ENCODE measurements around the gene FBXO47.
"Not testable (repeated sequence)": the region's sequence is repeated elsewhere in the genome, so short reads cannot be mapped to it uniquely, and the experiment has no call there.

FBXO47 gene

DNA sequence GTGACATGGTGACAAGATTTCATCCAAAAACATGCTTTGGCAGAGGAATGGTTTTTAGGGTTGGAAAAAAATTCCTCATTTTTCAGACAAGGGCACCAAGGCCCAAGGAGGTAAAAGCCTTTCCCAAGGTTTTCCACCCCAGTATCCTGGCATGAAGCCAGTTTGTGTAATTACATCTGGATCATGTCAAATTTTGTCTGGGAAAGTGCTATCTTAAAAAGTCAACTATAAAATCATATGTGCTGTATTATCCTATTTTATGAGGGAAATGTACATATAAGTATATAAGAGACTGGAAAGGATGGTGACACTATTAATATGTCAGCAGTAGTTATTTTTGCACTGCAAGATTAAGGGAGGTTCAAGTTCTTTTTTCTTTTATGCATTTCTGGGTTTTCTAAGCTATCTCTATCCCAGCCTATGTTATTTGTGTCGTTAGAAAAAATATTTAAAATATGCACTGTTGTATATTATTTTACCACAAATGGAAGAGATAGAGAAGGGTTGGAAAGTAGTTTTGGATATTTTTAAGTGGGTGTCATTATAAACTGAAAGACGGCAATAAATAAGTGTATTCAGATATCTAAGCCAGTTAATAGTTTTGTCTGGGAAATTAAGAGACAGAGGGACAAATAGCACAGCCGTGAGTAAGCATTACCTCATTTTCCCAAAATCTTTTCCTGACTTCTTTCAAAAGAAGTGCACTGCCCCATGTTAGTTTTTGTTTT, 13.5 kb upstream of the FBXO47 start:
- no peak for DNase-seq

GRCh38 chr17:38978180-38978579, 11.0 kb upstream of the FBXO47 start:
- no peak for DNase-seq

DNA sequence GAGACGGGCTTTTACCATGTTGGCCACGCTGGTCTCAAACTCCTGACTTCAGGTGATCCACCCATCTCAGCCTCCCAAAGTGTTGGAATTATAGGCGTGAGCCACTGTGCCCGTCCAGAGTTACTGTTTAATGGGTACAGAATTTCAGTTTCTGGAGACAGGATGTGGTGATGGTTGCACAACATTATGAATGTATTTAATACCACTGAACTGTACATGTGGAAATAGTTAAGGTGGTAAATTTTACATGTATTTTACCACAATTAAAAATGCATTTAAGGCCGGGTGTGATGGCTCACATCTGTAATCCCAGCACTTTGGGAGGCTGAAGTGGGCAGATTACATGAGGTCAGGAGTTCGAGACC, 9.0 kb upstream of the FBXO47 start:
- not testable (repeated sequence) for DNase-seq

GRCh38 chr17:38970804-38971203, 3.6 kb upstream of the FBXO47 start:
- no peak for DNase-seq

DNA sequence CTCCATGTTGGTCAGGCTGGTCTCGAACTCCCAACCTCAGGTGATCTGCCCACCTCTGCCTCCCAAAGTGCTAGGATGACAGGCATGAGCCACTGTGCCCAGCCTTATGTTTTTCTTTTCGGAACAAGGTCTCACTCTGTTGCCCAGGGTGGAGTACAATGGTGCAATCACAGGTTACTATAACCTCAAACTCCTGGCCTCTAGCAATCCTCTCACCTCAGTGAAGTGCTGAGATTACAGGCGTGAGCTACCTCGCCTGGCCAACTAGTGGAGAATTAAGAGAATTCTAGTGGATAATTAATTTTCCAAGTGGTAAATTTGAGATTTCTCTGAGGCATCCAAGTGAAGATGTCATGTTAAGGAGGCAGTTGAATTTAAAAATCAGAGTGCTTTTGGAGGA, 2.9 kb upstream of the FBXO47 start:
- no peak for DNase-seq

DNA sequence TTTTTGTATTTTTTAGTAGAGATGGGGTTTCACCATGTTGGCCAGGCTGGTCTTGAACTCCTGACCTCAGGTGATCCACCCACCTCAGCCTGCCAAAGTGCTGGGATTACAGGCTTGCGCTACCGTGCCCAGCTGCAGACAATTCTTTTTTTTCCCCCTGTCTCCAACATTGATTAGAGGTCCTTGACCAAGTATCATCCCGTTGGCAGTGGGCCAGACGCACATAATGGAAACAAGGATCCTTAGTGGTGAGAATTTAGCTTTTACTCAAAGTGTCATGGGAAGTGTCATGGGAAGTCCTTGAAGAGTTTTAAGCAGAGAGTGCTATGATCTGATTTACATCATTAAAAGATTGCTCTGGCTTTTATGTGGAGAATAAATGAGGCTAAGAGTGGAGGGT, 2.1 kb upstream of the FBXO47 start:
- DNase-seq: no peak

- DNase-seq: no peak
Observed at GRCh38 chr17:38961413-38961812, 5.8 kb downstream of the FBXO47 start.

DNA sequence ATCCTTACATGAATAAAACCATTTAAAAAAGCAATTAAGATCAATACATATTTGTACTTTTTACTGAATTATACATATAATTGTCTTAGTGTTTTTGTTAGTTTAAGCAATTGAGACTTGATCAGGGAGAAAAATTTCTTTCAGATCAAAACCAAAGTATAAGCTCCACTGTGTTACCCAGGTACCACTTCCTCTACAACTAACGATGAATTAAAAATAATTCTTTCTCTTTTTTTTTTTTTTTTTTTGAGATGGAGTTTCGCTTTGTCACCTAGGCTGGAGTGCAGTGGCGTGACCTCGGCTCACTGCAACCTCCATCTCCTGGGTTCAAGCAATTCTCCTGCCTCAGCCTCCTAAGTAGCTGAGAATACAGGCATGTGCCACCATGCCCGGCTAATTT, 6.8 kb downstream of the FBXO47 start:
- no peak for DNase-seq

DNA sequence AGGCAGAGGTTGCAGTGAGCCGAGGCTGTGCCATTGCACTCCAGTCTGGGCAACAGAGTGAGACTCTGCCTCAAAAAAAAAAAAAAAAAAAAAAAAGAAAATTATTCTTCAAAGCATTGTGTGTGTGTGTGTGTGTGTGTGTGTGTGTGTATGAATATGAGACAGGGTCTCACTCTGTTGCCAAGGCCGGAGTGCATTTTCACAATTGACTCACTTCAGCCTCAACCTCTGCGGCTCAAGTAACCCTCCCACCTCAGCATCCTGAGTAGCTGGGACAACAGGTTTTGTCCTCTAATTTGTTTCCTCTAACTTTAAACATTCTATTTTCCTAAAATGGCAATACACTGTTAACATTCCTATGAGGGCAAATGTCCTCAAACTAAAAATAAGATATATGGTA, 7.7 kb downstream of the FBXO47 start:
- DNase-seq: no peak

DNA sequence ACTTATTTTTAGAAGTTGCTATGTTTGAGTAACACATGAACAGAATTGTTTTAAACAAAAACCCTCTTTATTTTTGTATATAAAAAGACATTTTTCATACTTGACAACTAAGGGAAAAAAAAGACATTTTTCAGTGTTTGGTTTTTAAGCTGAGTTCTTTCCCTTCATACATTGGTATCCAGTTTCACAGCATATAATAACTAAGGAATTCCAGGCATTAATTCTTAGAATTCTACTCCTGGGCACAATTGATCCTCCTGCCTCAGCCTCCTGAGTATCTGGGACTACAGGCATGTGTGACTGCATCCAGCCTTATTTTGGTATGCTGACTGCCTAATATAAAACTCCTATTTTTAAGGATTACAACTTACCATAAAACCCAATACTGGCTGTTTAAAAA, 8.4 kb downstream of the FBXO47 start:
- DNase-seq: no peak

DNA sequence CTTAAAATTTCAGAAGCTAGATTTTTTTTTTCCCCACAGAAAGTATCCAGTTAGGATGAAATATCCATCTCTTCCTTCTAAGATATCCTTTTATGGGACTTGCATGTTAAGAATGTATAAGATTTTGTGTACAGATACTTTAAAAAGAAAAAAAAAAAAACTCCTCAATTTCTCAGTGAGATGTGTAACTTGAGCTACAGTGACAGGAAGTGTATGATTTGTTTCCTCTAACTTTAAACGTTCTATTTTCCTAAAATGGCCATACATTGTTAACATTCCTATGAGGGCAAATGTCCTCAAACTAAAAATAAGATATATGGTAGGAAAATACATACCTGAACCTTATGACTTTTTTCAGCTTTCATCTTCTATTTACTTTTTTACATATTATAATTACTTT, 8.9 kb downstream of the FBXO47 start:
- no peak for DNase-seq

- DNase-seq: not testable (repeated sequence)
Observed at GRCh38 chr17:38953800-38954199, 13.4 kb downstream of the FBXO47 start.

DNA sequence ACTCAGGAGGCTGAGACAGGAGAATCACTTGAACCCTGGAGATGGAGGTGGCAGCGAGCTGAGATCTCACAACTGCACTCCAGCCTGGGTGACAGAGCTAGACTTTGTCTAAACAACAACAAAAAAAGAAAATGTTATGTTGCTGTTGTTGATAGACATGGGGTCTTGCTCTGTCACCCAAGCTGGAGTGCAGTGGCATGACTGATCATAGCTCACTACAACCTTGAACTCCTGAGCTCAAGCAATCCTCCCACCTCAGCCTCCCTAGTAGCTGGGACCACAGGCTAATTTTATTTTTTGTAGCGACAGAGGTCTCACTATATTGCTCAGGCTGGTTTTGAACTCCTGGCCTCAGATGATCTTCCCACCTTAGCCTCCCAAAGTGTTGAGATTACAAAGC, 20.0 kb downstream of the FBXO47 start:
- DNase-seq: no peak

- no peak for DNase-seq
Observed at GRCh38 chr17:38943607-38944006, 23.6 kb downstream of the FBXO47 start.

DNA sequence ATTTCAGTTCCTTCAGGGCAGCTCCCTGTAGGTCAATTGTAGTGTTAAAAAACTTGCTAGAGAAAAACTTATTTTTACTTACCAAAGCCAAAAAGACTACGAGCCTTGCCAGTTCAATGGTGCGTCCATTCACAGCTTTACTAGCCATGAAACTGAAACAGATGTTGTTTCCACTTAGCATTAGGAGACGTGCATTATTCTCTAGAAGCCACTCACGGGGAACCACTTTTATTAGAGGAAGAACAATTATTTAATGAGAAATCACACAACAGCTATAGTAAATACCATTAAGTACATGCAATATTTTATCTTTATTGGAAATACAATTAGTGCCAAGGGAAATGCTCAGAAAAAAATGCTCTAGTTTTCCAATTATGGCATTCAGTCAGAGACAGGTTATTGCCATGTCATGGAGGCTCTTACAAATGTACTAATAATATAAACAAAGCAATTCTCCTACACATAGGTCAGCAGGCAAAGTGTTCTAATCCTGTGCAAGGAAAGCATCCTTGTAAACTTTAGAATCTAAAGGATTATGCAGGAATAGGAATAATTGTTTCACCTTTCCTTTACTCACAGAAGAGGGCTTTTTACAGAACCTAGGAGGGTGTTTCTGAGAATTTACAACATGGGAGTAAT, 24.4 kb downstream of the FBXO47 start:
- DNase-seq: peak; percentile 89

DNA sequence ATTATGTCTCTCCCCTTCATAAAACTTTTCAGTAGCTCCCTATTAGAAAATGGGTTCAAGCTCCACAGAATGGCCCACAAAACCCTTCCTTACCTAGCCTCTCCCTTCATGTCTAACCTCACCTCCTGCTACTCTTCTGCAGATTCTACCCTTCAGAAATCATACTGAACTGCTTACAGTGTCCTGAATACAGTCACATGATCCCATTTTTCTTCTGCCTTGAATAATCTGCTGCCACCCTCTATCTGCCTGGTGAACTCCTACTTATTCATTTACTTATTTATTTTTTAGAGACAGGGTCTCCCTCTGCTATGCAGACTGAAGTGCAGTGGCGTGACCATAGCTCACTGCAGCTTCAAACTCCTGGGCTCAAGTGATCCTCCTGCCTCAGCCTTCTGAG, 26.8 kb downstream of the FBXO47 start:
- no peak for DNase-seq

DNA sequence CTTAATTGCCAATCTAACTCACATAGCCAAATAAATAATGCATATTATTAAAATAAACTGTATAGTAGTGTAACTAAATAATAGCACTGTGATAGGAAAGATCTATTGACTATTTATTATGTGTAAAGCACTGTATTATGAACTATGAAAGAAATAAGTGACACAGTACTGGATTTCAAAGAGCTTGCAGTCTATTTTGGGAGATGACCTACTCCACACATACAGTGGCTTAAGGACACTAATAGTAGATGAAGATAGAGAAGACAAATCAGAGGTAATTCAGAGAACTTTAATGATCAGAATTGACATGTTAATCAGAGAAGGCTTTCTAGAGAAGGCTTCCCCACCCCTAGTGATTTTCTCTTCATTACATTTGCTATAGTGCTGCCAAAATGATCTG, 27.2 kb downstream of the FBXO47 start:
- no peak for DNase-seq

DNA sequence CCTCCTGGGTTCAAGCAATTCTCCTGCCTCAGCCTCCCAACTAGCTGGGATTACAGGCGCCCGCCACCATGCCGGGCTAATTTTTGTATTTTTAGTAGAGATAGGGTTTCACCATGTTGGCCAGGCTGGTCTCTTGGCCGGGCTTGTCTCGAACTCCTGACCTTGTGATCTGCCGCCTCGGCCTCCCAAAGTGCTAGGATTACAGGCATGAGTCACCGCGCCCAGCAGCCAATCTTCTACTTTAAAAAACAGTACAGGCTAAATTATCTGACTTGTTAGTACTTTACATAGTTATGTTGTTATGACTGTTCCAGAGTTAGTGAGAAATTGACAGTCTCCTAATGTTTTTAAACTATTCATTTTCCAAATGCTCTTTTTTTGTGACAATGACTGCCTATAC, 33.2 kb downstream of the FBXO47 start:
- not testable (repeated sequence) for DNase-seq

DNA sequence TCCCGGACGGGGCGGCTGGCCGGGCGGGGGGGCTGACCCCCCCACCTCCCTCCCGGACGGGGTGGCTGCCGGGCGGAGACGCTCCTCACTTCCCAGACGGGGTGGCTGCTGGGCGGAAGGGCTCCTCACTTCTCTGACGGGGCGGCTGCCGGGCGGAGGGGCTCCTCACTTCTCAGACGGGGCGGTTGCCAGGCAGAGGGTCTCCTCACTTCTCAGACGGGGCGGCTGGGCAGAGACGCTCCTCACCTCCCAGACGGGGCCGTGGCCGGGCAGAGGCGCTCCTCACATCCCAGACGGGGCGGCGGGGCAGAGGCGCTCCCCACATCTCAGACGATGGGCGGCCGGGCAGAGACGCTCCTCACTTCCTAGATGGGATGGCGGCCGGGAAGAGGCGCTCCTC, 36.4 kb downstream of the FBXO47 start:
- not testable (repeated sequence) for DNase-seq

- DNase-seq: no peak
Observed at GRCh38 chr17:38926293-38927070, 40.7 kb downstream of the FBXO47 start.

DNA sequence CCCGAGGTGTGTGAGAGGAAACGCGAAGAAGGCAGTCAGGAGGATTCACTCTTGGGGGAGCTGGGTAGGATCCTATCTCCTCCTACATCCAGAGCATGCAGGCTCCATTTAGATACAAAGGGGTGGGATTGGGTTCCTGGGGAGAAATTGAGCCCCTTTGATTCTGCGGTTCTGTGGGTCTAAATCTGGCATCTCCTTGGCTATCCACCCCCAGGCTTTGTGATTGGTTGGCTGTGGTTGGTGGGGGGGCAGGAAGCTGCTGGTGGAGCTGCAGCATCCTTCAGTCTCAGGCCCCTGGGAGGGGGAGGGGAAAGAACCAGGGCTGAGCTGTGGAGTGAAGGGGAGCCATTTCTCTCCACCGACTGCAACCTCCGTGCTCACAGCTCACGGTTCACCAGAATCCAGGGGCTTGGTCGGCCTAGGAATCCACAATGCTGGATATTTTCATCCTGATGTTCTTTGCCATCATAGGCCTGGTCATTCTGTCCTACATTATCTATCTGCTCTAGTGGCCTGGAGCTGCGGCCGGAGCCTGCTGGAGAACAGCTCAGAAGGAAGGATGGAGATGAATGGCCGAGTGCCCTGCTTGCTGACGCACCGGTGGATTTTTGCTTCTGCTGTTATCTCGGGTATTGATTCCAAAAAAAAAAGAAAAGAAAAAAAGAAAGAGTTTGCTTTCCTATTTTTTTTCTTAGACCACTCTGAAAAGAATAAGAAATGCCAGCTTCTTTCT, 41.8 kb downstream of the FBXO47 start, which contains the start of gene LASP1NB:
TSS of gene LASP1NB (plus strand) at position 352 of the 733 bp plus-strand sequence.
- DNase-seq: no peak

DNA sequence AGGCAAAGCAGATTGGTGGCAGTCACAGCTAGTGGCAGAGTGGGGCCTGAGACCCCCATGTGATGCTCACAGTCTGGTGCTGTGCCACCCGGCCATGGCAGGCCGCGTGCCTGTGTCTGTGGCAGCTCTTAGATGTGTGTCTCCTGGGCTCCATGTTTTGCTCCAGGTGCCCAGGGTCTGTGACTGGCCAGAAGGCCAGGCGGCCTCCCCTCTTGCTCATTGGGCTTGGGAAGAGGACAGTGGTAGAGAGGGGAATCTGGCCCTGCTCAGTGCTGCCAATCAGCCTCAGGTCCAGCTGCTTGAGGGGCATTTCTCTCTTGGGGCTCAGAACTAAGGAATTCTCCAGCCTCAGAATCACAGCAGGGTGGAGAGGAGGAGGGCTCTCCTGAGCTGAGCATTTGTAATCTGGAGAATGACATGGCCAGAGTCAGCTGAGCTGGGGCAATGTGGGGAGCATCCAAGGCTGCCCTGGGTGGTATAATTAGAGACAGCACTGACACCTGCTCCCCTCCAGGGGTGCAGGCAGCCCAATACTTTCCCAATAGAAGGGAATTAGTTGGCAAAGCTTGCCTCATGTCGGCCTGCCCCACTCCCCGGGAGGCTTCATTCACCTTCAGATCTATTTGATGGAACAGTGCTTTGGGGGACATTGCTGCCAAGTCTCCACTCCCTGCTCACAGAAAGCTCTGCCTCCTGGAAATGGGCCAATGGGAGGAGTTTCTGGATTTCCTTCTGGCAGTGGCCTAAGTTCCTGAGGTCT, 44.5 kb downstream of the FBXO47 start:
- peak; percentile 47 for DNase-seq

Data from DMS79 (cell line).